ENCODE measurements around the gene ELF4. TPM values are rescaled to one million over a fixed set of nuclear protein-coding genes. Genes with fewer than 3 reads are reported as not detected.

The ELF4 gene
- total RNA-seq, 1 experiment from 2014 or later, result 0.81 TPM

DNA sequence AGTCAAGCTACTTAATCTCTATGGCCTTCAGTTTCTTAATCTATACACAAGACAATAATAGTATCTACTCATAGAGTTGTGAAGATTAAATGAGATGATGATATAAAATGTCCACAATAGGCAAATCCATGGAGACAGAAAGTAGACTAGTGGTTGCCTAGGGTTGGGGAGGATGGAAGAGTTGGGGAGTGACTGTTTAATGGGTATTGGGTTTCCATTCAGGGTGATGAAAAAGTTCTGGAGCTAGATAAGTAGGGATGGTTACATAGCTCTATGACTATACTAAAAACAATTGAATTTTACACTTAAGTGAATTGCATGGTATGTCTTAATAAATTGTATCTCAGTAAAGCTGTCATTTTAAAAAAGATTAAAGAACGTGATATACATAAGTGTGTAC, 92.2 kb downstream of the ELF4 start:
- Histone ChIP-seq H3K23me2 (ENCODE audit: insufficient read length, low read depth, low read length, poor library complexity, severe bottlenecking) (no peaks in the 10 kb centered on the region), H3K9me3 (ENCODE audit: control insufficient read depth, low read depth, low read length) (peaks cover 17% of the 10 kb centered on the region), H3K79me1 (ENCODE audit: insufficient read depth, low read depth, low read length, poor library complexity, severe bottlenecking) (no peaks in the 10 kb centered on the region), H3K23ac (ENCODE audit: insufficient read length, low read depth, low read length) (no peak overlapping the region), H4K5ac (ENCODE audit: insufficient read length, low read depth, low read length) (no peak overlapping the region), H3K27ac (ENCODE audit: insufficient read length, low read depth, low read length) (no peak overlapping the region), H3K18ac (ENCODE audit: insufficient read length, low read depth, low read length) (no peak overlapping the region), H3K56ac (ENCODE audit: insufficient read length, low read depth, low read length) (no peak overlapping the region), H3K27me3 (ENCODE audit: insufficient read depth, low read length) (no peaks in the 10 kb centered on the region), H2AK5ac (ENCODE audit: insufficient read length, low read length) (no peak overlapping the region), H3K79me2 (ENCODE audit: insufficient read depth, low read length) (no peaks in the 10 kb centered on the region), H4K20me1 (ENCODE audit: control insufficient read depth, insufficient read depth, insufficient read length) (no peaks in the 10 kb centered on the region), H2BK120ac (ENCODE audit: low read depth, low read length, poor library complexity, severe bottlenecking) (no peak overlapping the region), H4K91ac (ENCODE audit: insufficient read length, low read depth, low read length) (no peak overlapping the region), H3K4me1 (ENCODE audit: insufficient read depth, low read length) (no peaks in the 10 kb centered on the region), H3K9ac (ENCODE audit: extremely low read depth, insufficient read length, low read length) (no peak overlapping the region), H3K4me2 (ENCODE audit: insufficient read depth, insufficient read length, low read length) (no peak overlapping the region), H2BK15ac (ENCODE audit: low read depth, low read length) (no peak overlapping the region), H3T11ph (ENCODE audit: low read length) (no peak overlapping the region), H2BK5ac (ENCODE audit: insufficient read length, low read length) (no peak overlapping the region), H4K8ac (replicated peaks; ENCODE audit: insufficient read length, low read depth, low read length) (no peak overlapping the region), H2BK12ac (ENCODE audit: insufficient read length, low read depth, low read length) (no peak overlapping the region), H3K14ac (ENCODE audit: insufficient read depth, low read length) (no peak overlapping the region), H3K4ac (ENCODE audit: low read depth, low read length) (no peak overlapping the region), H2AFZ (ENCODE audit: low read length) (no peak overlapping the region), H2BK20ac (ENCODE audit: low read depth, low read length, poor library complexity, severe bottlenecking) (no peak overlapping the region)
- no peak for DNase-seq
- WGBS (ENCODE audit: extremely low coverage, insufficient read length, low lambda C conversion rate), result no CpG with 5 or more reads among the region's 1 CpG
- H3K27me3 Mint-ChIP-seq (ENCODE audit: low read depth), result no peaks in the 10 kb centered on the region
- no peak overlapping the region for H3K27ac Mint-ChIP-seq
- H3K4me3 Mint-ChIP-seq, result no peak overlapping the region
- TF ChIP-seq, protein P1, sequence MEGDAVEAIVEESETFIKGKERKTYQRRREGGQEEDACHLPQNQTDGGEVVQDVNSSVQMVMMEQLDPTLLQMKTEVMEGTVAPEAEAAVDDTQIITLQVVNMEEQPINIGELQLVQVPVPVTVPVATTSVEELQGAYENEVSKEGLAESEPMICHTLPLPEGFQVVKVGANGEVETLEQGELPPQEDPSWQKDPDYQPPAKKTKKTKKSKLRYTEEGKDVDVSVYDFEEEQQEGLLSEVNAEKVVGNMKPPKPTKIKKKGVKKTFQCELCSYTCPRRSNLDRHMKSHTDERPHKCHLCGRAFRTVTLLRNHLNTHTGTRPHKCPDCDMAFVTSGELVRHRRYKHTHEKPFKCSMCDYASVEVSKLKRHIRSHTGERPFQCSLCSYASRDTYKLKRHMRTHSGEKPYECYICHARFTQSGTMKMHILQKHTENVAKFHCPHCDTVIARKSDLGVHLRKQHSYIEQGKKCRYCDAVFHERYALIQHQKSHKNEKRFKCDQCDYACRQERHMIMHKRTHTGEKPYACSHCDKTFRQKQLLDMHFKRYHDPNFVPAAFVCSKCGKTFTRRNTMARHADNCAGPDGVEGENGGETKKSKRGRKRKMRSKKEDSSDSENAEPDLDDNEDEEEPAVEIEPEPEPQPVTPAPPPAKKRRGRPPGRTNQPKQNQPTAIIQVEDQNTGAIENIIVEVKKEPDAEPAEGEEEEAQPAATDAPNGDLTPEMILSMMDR (conservative IDR thresholded peaks at IDR 0.05), result no peak
- peaks cover 0 to 88% of the 10 kb centered on the region in 2 experiments; a peak in 2 of 5 replicates for H3K9me3 Mint-ChIP-seq
- H3K36me3 Mint-ChIP-seq (ENCODE audit: insufficient read depth in 1 of 3, low read depth in 3 of 3), result peaks cover 7 to 40% (median 21%) of the 10 kb centered on the region in 3 experiments; a peak in 6 of 7 replicates
- H3K4me1 Mint-ChIP-seq, result no peaks in the 10 kb centered on the region

Measured in H9 (cell line).